Lower lobe of right lung (tissue), 2 donors: Measurements from ENCODE around the gene CFAP46. TPM values are rescaled to one million over a fixed set of nuclear protein-coding genes. Genes with fewer than 3 reads are reported as not detected.

ENCODE experiments used
- ATAC-seq, 2 donors: fragments of 200-7000 bp; cut with Tn5 transposase; one replicate each; pipeline ENCODE4 v1.9.1; 2020 to 2022; ENCODE audit warnings: mild to moderate bottlenecking in 2 of 2, moderate library complexity in 2 of 2
- DNase-seq: peaks from one replicate; pipeline ENCODE4 v3.0.0-alpha.2; 2020
- H3K27ac ChIP-seq: fragments of 200-600 bp; one replicate; pipeline ENCODE4 v1.8.0; 2022
- H3K27me3 ChIP-seq: fragments of 200-600 bp; one replicate; pipeline ENCODE4 v1.8.0; 2022; ENCODE audit warnings: low read depth
- H3K36me3 ChIP-seq: fragments of 200-600 bp; one replicate; pipeline ENCODE4 v1.8.0; 2022; ENCODE audit warnings: mild to moderate bottlenecking
- H3K4me1 ChIP-seq: fragments of 200-600 bp; one replicate; pipeline ENCODE4 v1.8.0; 2022
- H3K4me3 ChIP-seq: fragments of 200-600 bp; one replicate; pipeline ENCODE4 v1.8.0; 2022; ENCODE audit warnings: mild to moderate bottlenecking
- H3K9me3 ChIP-seq: fragments of 200-600 bp; one replicate; pipeline ENCODE4 v1.8.0; 2022
- CTCF ChIP-seq: fragments of 200-600 bp; IDR thresholded peaks from one replicate; pipeline ENCODE4 v1.8.0; 2022; ENCODE audit warnings: antibody characterized with exemption, mild to moderate bottlenecking
- intact Hi-C: fragments of 100-400 bp; cut with DNase I; formaldehyde crosslinking; loops from one replicate; pipeline ENCODE4 v1.11.0; 2022
- total RNA-seq: library from RNA; stranded (reverse); fragmentation: NEBNext Ultra II Directional; extraction: Animal tissue kit (Norgen Biotek cat#: 25700); gene quantifications from one replicate; pipeline ENCODE4 v1.2.1, GENCODE V29; 2021
- donor health status: DM: no; HTN: yes; CAD: no; lungs with severe emphysema.

Gene CFAP46
- total RNA-seq, 1 donor from 2014 or later: 9.0 TPM

GRCh38 chr10:132978542-132978941 lies 36.2 kb upstream of the CFAP46 start:
- H3K9me3 ChIP-seq: no peaks in the 10 kb centered on the region
- intact Hi-C loops: no loop called here
- H3K4me1 ChIP-seq: no peaks in the 10 kb centered on the region
- ATAC-seq (no peak), DNase-seq (peak; percentile 28)
- peaks cover 23% of the 10 kb centered on the region for H3K27me3 ChIP-seq
- no peaks in the 10 kb centered on the region for H3K36me3 ChIP-seq
- no peak overlapping the region for H3K27ac ChIP-seq
- no peak for TF ChIP-seq CTCF
- no peak overlapping the region for H3K4me3 ChIP-seq

GRCh38 chr10:132977807-132978206 lies 35.4 kb upstream of the CFAP46 start:
- no peak overlapping the region for H3K27ac ChIP-seq
- intact Hi-C loops: no loop called here
- no peaks in the 10 kb centered on the region for H3K4me1 ChIP-seq
- H3K4me3 ChIP-seq: no peak overlapping the region
- H3K27me3 ChIP-seq: peaks cover 30% of the 10 kb centered on the region
- H3K9me3 ChIP-seq: no peaks in the 10 kb centered on the region
- ATAC-seq (no peak), DNase-seq (peak; percentile 30)
- H3K36me3 ChIP-seq: no peaks in the 10 kb centered on the region
- TF ChIP-seq CTCF: no peak

GRCh38 chr10:132977076-132977475 lies 34.7 kb upstream of the CFAP46 start:
- Histone ChIP-seq H3K36me3 (no peaks in the 10 kb centered on the region), H3K9me3 (no peaks in the 10 kb centered on the region), H3K4me3 (no peak overlapping the region), H3K27me3 (peaks cover 37% of the 10 kb centered on the region), H3K4me1 (no peaks in the 10 kb centered on the region), H3K27ac (no peak overlapping the region)
- ATAC-seq: no peak
- intact Hi-C loops: no loop called here
- DNase-seq: peak; percentile 44
- TF ChIP-seq CTCF: no peak

- Histone ChIP-seq H3K27ac (no peak overlapping the region), H3K4me3 (no peak overlapping the region), H3K4me1 (no peaks in the 10 kb centered on the region), H3K36me3 (no peaks in the 10 kb centered on the region), H3K9me3 (no peaks in the 10 kb centered on the region), H3K27me3 (peaks cover 47% of the 10 kb centered on the region)
- TF ChIP-seq CTCF: no peak
- intact Hi-C loops: no loop called here
- DNase-seq (peak; percentile 34), ATAC-seq (no peak)
Measured at GRCh38 chr10:132975831-132976682, 33.7 kb upstream of the CFAP46 start.

- ATAC-seq (no peak), DNase-seq (peak; percentile 18)
- H3K36me3 ChIP-seq: no peaks in the 10 kb centered on the region
Measured at GRCh38 chr10:132974886-132975830, 32.8 kb upstream of the CFAP46 start.

More at GRCh38 chr10:132974886-132975830, 32.8 kb upstream of the CFAP46 start:
- no peak overlapping the region for H3K4me3 ChIP-seq
- intact Hi-C loops: no loop called here
- H3K9me3 ChIP-seq: no peaks in the 10 kb centered on the region
- H3K4me1 ChIP-seq: no peaks in the 10 kb centered on the region
- peaks cover 56% of the 10 kb centered on the region for H3K27me3 ChIP-seq
- no peak overlapping the region for H3K27ac ChIP-seq
- TF ChIP-seq CTCF: no peak
